GM18858 (cell line): Measurements from ENCODE around the gene ACTL6B.

Experiments
- ATAC-seq: cut with Tn5 transposase; IDR thresholded peaks from one replicate; pipeline ENCODE4 v1.9.1; 2021; ENCODE audit not compliant: unreplicated experiment

Gene ACTL6B

GRCh38 chr7:100629117-100629716 is 27.0 kb downstream of the ACTL6B start:
- ATAC-seq: no peak

GRCh38 chr7:100627238-100627549 is 29.1 kb downstream of the ACTL6B start:
- no peak for ATAC-seq

DNA sequence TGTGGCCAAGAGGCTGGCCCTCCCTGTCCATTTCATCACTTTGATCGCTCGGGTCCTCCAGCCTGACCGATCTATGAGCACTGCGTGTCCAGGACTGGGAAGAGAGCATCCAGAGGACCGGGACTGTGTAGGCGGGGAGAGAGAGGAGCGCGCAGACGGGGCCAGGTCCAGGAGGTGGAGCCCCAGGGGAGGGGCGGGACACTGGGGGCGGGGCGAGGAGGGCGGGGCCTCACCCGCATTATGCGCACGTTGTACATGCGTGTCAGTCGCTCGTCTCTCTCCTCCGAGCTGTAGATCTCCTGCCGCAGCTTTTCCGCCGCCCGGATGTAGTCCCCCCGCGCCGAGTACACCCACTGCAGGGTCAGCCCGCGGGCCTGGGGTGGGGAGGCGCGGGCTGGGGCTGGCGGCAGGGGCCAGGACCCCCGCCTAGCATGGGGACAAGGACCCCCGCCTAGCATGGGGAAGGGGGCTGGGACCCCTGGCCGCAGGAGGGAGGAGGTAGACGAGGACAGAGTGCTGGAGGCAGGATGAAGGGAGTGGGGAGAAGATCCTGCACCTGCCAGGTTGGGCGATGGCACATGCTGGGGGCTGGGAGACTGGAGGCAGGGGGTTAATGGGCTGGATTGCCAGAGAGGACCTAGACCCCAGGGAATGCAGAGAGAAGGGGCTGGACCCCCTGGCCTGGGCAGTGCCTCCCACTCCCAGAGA is 29.6 kb downstream of the ACTL6B start:
- ATAC-seq: no peak

GRCh38 chr7:100626055-100626454 is 30.2 kb downstream of the ACTL6B start:
- no peak for ATAC-seq

- no peak for ATAC-seq
Measured at GRCh38 chr7:100623951-100624824, 32.1 kb downstream of the ACTL6B start.

DNA sequence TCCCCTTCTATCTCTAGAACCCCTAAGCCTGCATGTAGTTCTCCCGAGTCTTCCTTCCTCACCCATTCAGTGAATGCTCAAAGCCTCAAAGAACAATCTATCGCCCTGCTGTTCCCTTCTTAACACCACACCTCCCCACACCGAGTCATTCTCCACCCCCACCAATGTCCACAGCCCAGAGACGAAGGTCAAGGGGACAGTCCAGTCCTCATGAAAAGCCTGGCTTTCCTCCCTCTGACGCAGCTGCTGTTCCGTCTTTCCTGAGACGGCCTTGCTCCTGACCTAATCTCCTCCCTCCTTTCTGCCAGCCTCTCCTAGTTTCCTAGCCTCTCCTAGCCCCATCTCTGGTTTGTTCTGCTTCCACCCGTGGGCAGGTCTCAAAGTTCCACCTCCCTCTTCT is 34.7 kb downstream of the ACTL6B start:
- no peak for ATAC-seq

DNA sequence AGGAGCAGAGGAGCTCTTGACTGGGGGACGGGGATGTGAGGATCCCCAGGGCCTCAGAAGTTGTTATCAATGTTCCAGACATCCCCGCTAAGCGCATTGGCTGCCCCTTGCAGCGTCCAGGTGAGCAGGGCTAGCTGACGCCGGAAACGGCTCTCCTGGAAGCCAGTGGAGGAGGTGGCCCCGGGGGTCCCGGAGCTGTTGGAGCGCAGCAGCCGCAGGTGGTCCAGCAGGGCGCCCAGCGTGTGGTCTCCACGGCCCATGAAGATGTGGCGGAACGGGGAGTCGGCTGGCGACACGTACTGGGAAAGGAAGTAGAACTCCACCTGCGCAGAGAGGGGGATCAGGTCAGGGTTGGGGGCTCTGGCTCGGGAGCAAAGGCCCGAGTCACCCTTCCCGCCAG is 35.4 kb downstream of the ACTL6B start:
- no peak for ATAC-seq

GRCh38 chr7:100620239-100620638 is 36.0 kb downstream of the ACTL6B start:
- no peak for ATAC-seq

GRCh38 chr7:100614308-100614861 is 41.9 kb downstream of the ACTL6B start:
- ATAC-seq: no peak

GRCh38 chr7:100613412-100614175 is 42.7 kb downstream of the ACTL6B start:
- ATAC-seq: no peak

- no peak for ATAC-seq
Measured at GRCh38 chr7:100612730-100613390, 43.4 kb downstream of the ACTL6B start.

DNA sequence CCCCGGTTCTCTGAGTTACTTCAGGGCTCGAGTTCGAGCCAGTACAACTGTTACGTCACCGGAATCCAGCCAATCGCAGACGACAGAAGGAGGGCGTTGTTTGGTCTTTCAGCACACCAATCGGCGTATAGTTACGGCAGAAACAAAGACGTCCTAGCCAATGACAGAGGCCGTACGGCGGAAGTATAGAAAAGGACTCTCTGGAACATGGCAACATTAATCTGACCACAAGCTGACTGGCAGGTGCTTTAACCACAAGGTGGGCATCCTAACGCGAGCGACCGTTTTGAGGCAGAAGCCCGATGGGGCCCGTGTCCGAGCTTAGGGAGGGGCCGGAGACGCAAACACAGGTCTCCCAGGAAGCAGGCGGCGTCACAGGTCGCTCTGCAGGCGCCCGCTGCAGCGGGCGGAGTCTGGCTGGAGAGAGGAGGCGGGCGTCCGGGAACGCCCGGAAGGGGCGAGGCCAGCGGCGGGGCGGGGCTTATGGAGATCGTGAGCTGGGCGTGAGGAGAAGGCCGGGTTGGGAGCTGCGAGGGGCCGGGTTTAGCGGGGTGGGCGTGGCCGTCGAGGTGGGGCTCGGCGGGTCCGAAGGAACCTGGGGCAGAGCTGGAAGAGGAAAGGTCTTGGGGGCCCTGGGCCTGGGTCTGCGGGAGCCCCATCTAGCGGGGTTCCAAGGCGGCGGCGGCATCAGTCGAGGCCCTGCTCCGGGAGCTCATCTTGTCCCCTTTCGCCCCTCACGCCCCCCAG is 44.1 kb downstream of the ACTL6B start, which contains the start of gene MOSPD3:
TSS of gene MOSPD3 (plus strand) at position 558 of the 747 bp plus-strand sequence. CDS start 252 bp downstream, outside the sequence.
- ATAC-seq: peak; percentile 79

GRCh38 chr7:100609958-100610357 is 46.3 kb downstream of the ACTL6B start:
- no peak for ATAC-seq

DNA sequence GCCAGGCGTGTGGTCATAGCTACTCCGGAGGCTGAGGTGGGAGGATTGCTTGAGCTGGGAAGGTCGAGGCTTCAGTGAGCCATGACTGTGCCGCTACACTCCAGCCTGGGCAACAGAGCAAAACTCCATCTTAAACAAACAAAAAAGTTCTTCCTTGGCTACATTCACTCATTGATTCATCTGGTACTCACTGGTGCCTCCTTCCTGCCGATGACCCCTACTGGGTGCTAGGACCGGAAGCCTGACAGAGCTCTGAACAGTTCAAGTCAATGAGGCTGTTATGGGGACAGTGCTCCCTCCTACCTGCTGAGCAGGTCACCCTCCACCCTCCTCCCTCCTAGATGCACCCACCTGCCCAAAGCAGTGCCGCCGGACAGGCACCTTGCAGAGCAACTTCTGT is 49.1 kb downstream of the ACTL6B start:
- ATAC-seq: no peak

DNA sequence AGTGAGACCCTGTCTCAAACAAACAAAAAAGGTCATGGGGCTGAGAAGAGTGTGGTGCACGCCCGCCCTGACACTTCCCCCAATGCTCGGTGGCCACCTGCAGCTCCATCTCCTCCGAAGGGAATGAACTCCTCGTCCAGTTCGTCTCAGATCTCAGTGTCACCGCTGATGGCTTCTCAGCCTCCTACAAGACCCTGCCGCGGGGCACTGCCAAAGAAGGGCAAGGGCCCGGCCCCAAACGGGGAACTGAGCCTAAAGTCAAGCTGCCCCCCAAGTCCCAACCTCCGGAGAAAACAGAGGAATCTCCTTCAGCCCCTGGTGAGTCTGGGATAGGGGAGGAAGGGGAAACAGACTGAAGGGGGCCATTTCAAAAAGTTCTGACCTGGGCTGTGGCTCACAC is 49.9 kb downstream of the ACTL6B start:
- no peak for ATAC-seq

DNA sequence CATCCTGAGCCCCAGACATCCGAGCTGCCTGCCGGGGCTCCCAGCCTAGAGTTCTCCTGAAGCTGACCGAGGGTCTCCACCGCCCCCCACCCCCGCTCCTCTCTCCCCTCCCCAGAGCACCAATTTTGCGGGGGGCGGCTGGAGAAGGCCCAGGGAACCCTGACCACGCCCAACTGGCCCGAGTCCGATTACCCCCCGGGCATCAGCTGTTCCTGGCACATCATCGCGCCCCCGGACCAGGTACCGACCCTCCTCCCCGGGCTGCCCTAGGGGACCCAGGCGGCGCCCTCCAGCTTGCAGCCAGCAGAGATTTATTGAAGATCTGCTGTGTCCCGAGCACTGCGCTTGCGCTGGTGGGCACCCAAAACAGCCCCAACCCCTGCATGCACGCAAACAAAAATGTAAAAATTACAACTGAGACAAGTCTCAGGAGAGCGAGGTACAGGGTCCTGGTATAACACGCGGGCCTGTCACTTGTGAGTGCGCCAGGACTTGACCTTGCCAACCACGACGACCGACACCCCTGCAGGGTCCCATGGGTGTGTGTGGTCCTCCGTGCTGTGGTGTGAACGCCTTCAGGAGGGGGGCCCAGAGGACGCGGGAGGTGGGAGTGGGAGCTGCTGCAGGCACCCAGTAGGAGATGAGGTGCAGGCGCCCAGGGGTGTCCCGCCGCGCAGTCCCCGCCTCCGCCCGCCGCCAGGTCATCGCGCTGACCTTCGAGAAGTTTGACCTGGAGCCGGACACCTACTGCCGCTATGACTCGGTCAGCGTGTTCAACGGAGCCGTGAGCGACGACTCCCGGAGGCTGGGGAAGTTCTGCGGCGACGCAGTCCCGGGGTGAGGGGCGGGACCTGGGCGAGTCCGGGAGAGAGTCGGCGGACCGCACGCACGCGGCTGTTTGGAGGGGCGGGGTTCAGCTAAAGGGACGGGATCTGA is 51.0 kb downstream of the ACTL6B start:
- ATAC-seq: no peak

- no peak for ATAC-seq
Measured at GRCh38 chr7:100604028-100604975, 51.9 kb downstream of the ACTL6B start.

GRCh38 chr7:100603726-100604027 is 52.6 kb downstream of the ACTL6B start:
- ATAC-seq: no peak
